SK-N-SH (cell line): Measurements from ENCODE around the gene CCDC80. TPM values are rescaled to one million over a fixed set of nuclear protein-coding genes. Genes with fewer than 3 reads are reported as not detected.

Source experiments
- CTCF ChIA-PET: fragments of 300-600, 350-600 bp; formaldehyde crosslinking; extraction: SDS; loops from one replicate; lab custom pipeline; 2021; lab: Yijun Ruan, JAX
- POLR2A ChIA-PET: fragments of 350-600 bp; sonication (Branson Sonifier 250); formaldehyde crosslinking; extraction: SDS; loops from one replicate; lab custom pipeline; 2020; ENCODE audit warnings: antibody characterized with exemption, inconsistent platforms; lab: Yijun Ruan, JAX
- DNase-seq: peaks from one replicate; pipeline ENCODE4 v3.0.0; 2012
- H2AFZ ChIP-seq: fragments of 200-600 bp; sonication (generic); 2 replicates; pipeline ENCODE4 v1.8.1; 2016; ENCODE audit warnings: antibody characterized with exemption, mild to moderate bottlenecking, low read depth
- H3F3A ChIP-seq: fragments of 200-600 bp; sonication (generic); replicated peaks from 2 replicates; pipeline ENCODE3; 2016; ENCODE audit warnings: antibody characterized with exemption, mild to moderate bottlenecking; ENCODE audit not compliant: insufficient read depth
- H3K27ac ChIP-seq, 2 experiments: fragments of 200-500 bp in 1 of 2; fragments of 200-600 bp in 1 of 2; sonication (Bioruptor generic) in 1 of 2; sonication (generic), shearing (Covaris generic) in 1 of 2; 2 replicates each; pipeline versions ENCODE4 v1.5.1 to v1.6.1; 2014 to 2016; ENCODE audit warnings: low read depth in 2 of 2, inconsistent platforms in 1 of 2, low read length in 1 of 2, mild to moderate bottlenecking in 1 of 2, mixed read lengths in 1 of 2
- H3K27me3 ChIP-seq: fragments of 200-600 bp; sonication (generic), shearing (Covaris generic); 2 replicates; pipeline ENCODE4 v1.6.1; 2016; ENCODE audit warnings: mixed run types; ENCODE audit not compliant: insufficient read depth
- H3K36me3 ChIP-seq, 2 experiments: fragments of 200-500 bp in 1 of 2; fragments of 200-600 bp in 1 of 2; sonication (Bioruptor generic) in 1 of 2; sonication (generic) in 1 of 2; replicated peaks in 1 of 2; 2 replicates each; pipeline versions ENCODE3 to v1.5.1; 2014 to 2016; ENCODE audit warnings: low read length in 1 of 2, mild to moderate bottlenecking in 1 of 2; ENCODE audit not compliant: insufficient read depth in 2 of 2, control insufficient read depth in 1 of 2
- H3K4me1 ChIP-seq, 2 experiments: fragments of 200-500 bp in 1 of 2; fragments of 200-600 bp in 1 of 2; sonication (Bioruptor generic) in 1 of 2; sonication (generic), shearing (Covaris generic) in 1 of 2; 2 replicates each; pipeline versions ENCODE4 v1.5.1 to v1.6.1; 2014 to 2016; ENCODE audit warnings: low read depth in 1 of 2, low read length in 1 of 2, mixed run types in 1 of 2; ENCODE audit not compliant: insufficient read depth in 2 of 2, control insufficient read depth in 1 of 2
- H3K4me2 ChIP-seq: fragments of 200-600 bp; sonication (generic), shearing (Covaris generic); 2 replicates; pipeline ENCODE4 v1.6.1; 2017; ENCODE audit warnings: mixed run types
- H3K4me3 ChIP-seq, 2 experiments: fragments of 200-500 bp in 1 of 2; fragments of 200-600 bp in 1 of 2; sonication (Bioruptor generic) in 1 of 2; sonication (generic), shearing (Covaris generic) in 1 of 2; 2 replicates each; pipeline versions ENCODE4 v1.5.1 to v1.8.1; 2014 to 2016; ENCODE audit warnings: low read depth in 2 of 2, inconsistent platforms in 1 of 2, low read length in 1 of 2, mild to moderate bottlenecking in 1 of 2, mixed read lengths in 1 of 2, moderate library complexity in 1 of 2
- H3K79me2 ChIP-seq: fragments of 200-600 bp; sonication (generic); 2 replicates; pipeline ENCODE4 v1.8.1; 2017; ENCODE audit warnings: mild to moderate bottlenecking; ENCODE audit not compliant: insufficient read depth
- H3K9ac ChIP-seq: fragments of 200-600 bp; sonication (generic); 2 replicates; pipeline ENCODE4 v1.6.1; 2017; ENCODE audit warnings: mixed run types
- H3K9me2 ChIP-seq: fragments of 200-600 bp; sonication (generic); 2 replicates; pipeline ENCODE4 v1.6.1; 2017; ENCODE audit warnings: mixed run types
- H3K9me3 ChIP-seq: fragments of 200-600 bp; sonication (generic); 2 replicates; pipeline ENCODE4 v1.6.1; 2017; ENCODE audit warnings: mixed run types, mild to moderate bottlenecking, moderate library complexity
- H4K20me1 ChIP-seq: fragments of 200-600 bp; sonication (generic); 2 replicates; pipeline ENCODE4 v1.6.1; 2017; ENCODE audit warnings: mild to moderate bottlenecking, mixed run types; ENCODE audit not compliant: insufficient read depth
- CHD2 ChIP-seq: fragments of 150-350 bp; IDR thresholded peaks from 2 replicates; pipeline ENCODE4 v1.6.1; 2018; ENCODE audit warnings: low read length; ENCODE audit not compliant: partially characterized antibody
- ELF1 ChIP-seq: IDR thresholded peaks from 2 replicates; pipeline ENCODE4 v1.4.0; 2012
- EP300 ChIP-seq, 2 experiments: IDR thresholded peaks; 2 replicates each; pipeline versions ENCODE4 v1.4.0 to v1.6.1; 2012; ENCODE audit warnings: borderline replicate concordance in 1 of 2, low read depth in 1 of 2, low read length in 1 of 2
- EZH2phosphoT487 ChIP-seq: fragments of 200-600 bp; sonication (generic); IDR thresholded peaks from 2 replicates; pipeline ENCODE4 v1.6.1; 2017; ENCODE audit warnings: low read depth, mixed run types, mild to moderate bottlenecking, antibody characterized with exemption, moderate library complexity, borderline replicate concordance
- FOXJ3 ChIP-seq: sonication (generic); formaldehyde crosslinking; IDR thresholded peaks from 2 replicates; pipeline ENCODE4 v1.5.1; 2020; ENCODE audit warnings: mild to moderate bottlenecking, missing genetic modification reagents
- GATA2 ChIP-seq: sonication (generic); formaldehyde crosslinking; IDR thresholded peaks from 2 replicates; pipeline ENCODE4 v1.5.0; 2020; ENCODE audit warnings: mild to moderate bottlenecking, missing genetic modification reagents
- JUND ChIP-seq: IDR thresholded peaks from 2 replicates; pipeline ENCODE4 v1.4.0; 2012
- MEF2A ChIP-seq: IDR thresholded peaks from 2 replicates; pipeline ENCODE4 v1.4.0; 2012; ENCODE audit warnings: low read depth, borderline replicate concordance
- MXI1 ChIP-seq: IDR thresholded peaks from 2 replicates; pipeline ENCODE4 v1.6.1; 2012; ENCODE audit warnings: mild to moderate bottlenecking, low read depth, low read length, improper control_type of control experiment
- RAD21 ChIP-seq: IDR thresholded peaks from 2 replicates; pipeline ENCODE4 v1.6.1; 2012; ENCODE audit warnings: mild to moderate bottlenecking, low read length
- RCOR1 ChIP-seq: fragments of 150-350 bp; IDR thresholded peaks from 2 replicates; pipeline ENCODE4 v1.6.1; 2017; ENCODE audit warnings: antibody characterized with exemption, low read length
- RFX5 ChIP-seq: IDR thresholded peaks from 2 replicates; pipeline ENCODE4 v1.6.1; 2012; ENCODE audit warnings: mild to moderate bottlenecking, improper control_type of control experiment, low read length
- RXRA ChIP-seq: IDR thresholded peaks from 2 replicates; pipeline ENCODE4 v1.4.0; 2012; ENCODE audit warnings: low read depth, mild to moderate bottlenecking, borderline replicate concordance
- TAF1 ChIP-seq: IDR thresholded peaks from 2 replicates; pipeline ENCODE4 v1.6.1; 2012; ENCODE audit warnings: low read depth, mild to moderate bottlenecking, low read length, moderate library complexity, borderline replicate concordance
- TCF12 ChIP-seq: IDR thresholded peaks from 2 replicates; pipeline ENCODE4 v1.4.0; 2012
- TEAD4 ChIP-seq: IDR thresholded peaks from 2 replicates; pipeline ENCODE4 v1.4.0; 2012; ENCODE audit warnings: mild to moderate bottlenecking, borderline replicate concordance; ENCODE audit not compliant: insufficient read depth
- USF1 ChIP-seq: IDR thresholded peaks from 2 replicates; pipeline ENCODE4 v1.4.0; 2012; ENCODE audit warnings: low read depth, borderline replicate concordance
- USF2 ChIP-seq: fragments of 150-350 bp; IDR thresholded peaks from 2 replicates; pipeline ENCODE4 v1.6.1; 2017; ENCODE audit warnings: antibody characterized with exemption, low read length, low read depth, borderline replicate concordance
- YY1 ChIP-seq: IDR thresholded peaks from 2 replicates; pipeline ENCODE4 v1.4.0; 2012; ENCODE audit warnings: low read depth, mild to moderate bottlenecking
- WGBS: methylation state at CpG from one replicate; pipeline ENCODE4 v1.1.6; 2017; ENCODE audit warnings: low lambda C conversion rate; 5-methylcytosine and 5-hydroxymethylcytosine counted together
- polyA plus RNA-seq, 3 experiments: library from polyadenylated mRNA; depleted of rRNA; stranded (reverse); fragments of >200 nt; gene quantifications; 2 replicates each; pipeline ENCODE4 v1.2.3, GENCODE V29; 2012
- TF ChIP-seq, protein P1 (sequence below): IDR thresholded peaks from 2 replicates; pipeline ENCODE4; 2012

Gene CCDC80
- polyA plus RNA-seq, 1 of the 3 experiments (the other 2 are of a cell fraction) = 83.4 TPM

- H3K4me1 ChIP-seq = peaks cover 10 to 14% of the 10 kb centered on the region in 2 experiments; a peak in 2 of 4 replicates
- H3F3A ChIP-seq = peaks cover 29% of the 10 kb centered on the region
- peaks cover 11 to 13% of the 10 kb centered on the region in 2 experiments for H3K36me3 ChIP-seq
- peak overlapping the region; percentile 93 for H3K9ac ChIP-seq
- 0% methylated on average over 7 of the region's 29 CpGs for WGBS
- H3K79me2 ChIP-seq = peaks cover 54% of the 10 kb centered on the region
- CTCF ChIA-PET = interaction anchor here (0.6 to 2.0 kb wide), 6 partner anchors 9 to 593 kb away, joined by 3 to 11 read pairs (median 4); partner anchors contain the start of genes CD200 and SLC9C1
- H3K9me3 ChIP-seq = no peaks in the 10 kb centered on the region
- no peaks in the 10 kb centered on the region for H4K20me1 ChIP-seq
- H3K4me3 ChIP-seq = peak overlapping the region; percentile 79 to 98
- no peaks in the 10 kb centered on the region for H3K27me3 ChIP-seq
- H2AFZ ChIP-seq = peak overlapping the region; percentile 89
- TF ChIP-seq, protein P1, sequence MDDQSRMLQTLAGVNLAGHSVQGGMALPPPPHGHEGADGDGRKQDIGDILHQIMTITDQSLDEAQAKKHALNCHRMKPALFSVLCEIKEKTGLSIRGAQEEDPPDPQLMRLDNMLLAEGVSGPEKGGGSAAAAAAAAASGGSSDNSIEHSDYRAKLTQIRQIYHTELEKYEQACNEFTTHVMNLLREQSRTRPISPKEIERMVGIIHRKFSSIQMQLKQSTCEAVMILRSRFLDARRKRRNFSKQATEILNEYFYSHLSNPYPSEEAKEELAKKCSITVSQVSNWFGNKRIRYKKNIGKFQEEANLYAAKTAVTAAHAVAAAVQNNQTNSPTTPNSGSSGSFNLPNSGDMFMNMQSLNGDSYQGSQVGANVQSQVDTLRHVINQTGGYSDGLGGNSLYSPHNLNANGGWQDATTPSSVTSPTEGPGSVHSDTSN = no peak
- TF ChIP-seq MEF2A (no peak), USF1 (no peak), EZH2phosphoT487 (no peak), CHD2 (no peak), JUND (no peak), FOXJ3 (no peak), GATA2 (CRISPR knock-in tag) (no peak), ELF1 (no peak), RAD21 (no peak), RFX5 (no peak), USF2 (no peak), MXI1 (no peak), TAF1 (no peak), TCF12 (no peak), YY1 (no peak), TEAD4 (no peak), RCOR1 (no peak), EP300 (IDR thresholded peaks at IDR 0.05; ENCODE audit: borderline replicate concordance in 1 of 2, low read depth in 1 of 2, low read length in 1 of 2) (no peak), RXRA (no peak)
- TF ChIP-seq, all 33 proteins: peak for 0
- Histone ChIP-seq H3K9me2 (no peaks in the 10 kb centered on the region), H3K4me2 (peak overlapping the region; percentile 84), H3K27ac (peak overlapping the region; percentile 98 to 99)
- peak; percentile 85 for DNase-seq
- POLR2A ChIA-PET = interaction anchor here (1.3 to 1.8 kb wide), 3 partner anchors 73 to 458 kb away, joined by 5 to 19 read pairs (median 6); partner anchors contain the start of gene CD200
Observed at GRCh38 chr3:112561484-112561733, 79.5 kb downstream of the CCDC80 start.
